ENCODE results near the gene NCOR2.

Gene NCOR2

DNA sequence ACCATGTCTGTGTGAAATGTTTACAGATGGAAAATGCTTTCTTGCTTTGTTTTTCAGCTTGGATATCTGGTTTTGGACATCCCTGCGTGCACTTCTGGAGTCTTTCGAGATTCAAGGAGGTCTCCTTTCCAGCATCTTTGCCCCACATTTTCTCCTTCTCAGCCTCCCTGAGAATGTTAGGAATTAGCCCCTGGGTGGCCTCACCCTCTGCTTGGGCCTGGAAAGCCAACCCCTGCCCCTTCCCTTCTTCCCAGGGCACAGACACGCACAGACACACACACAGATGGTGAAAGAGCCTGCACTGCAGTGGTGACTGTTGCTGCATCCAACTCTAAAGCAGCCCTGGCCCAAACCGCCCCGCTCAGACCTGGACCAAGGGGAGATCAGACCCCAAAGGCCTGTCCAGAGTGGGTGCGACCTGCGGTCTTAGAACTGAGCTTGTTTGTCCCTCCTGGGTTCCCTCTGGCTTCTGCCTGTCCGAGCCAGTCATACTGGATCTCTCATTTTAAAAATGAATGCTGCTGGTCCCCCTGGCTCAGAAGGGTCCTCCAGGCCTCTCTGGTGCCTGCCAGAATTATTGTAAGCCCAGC, 8.7 kb upstream of the NCOR2 start:
- DNase-seq (ENCODE audit: low read depth), result no peak

DNA sequence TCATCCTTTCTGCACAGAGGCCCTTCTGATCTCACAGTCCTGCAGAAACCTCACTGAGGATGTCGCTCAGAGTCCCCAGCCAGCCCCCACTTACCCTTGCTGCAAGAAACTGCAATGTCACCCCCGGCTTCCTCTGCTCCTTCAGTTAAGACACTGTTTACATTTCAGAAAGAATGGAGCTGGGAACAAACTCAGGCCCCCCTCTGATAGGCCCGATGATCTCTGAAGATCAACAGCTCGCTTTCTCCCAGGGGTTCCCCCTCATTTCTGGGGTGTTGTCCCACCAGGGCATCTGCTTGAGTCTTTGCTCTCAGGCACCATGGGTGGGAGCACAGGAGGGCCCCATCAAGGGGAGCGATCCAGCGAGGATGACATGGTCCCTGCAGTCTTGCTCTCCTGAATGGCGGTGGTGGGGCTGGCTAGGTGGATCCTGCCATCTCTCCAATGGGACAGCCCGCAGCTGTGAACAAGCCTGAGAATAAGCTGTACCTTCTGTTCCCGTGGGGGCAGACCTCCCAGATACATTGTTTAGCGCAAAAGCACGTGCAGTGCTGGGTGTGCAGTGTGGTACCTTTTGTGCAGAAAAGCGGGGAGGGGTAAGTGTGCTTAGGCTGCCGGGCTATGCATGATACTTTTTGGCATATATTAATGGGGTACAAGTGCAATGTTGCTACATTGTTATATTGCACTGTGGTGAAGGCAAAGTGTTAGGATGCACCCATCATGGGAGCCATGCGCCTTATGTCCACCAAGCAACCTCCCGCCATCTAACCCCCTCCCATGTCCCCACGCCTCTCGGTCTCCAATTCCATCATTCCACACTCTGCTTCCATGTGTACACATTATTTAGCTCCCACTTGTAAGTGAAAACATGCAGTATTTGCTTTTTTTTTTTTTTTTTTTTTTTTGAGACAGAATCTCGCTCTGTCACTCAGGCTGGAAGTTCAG, 6.7 kb upstream of the NCOR2 start:
- no peak for DNase-seq (ENCODE audit: low read depth)

DNA sequence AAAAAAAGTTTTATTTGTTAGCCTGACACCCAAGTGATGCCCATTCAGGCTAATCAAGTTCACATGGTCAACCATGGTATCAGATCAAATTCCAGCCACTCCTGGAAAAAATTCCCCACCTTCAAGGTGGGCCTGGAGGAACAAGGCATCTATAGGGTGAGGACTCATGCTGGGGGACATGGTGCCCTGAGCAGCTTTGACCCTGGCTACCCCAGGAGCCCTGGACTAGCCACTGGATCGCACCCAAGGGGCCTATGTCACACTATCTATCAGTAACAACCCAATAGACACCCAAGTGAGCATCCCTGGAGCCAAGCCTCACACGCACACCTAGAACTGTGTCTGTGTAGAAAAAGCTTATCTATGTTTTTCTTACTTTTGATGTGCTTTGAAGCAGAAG, 4.1 kb upstream of the NCOR2 start:
- no peak for DNase-seq (ENCODE audit: low read depth)

DNA sequence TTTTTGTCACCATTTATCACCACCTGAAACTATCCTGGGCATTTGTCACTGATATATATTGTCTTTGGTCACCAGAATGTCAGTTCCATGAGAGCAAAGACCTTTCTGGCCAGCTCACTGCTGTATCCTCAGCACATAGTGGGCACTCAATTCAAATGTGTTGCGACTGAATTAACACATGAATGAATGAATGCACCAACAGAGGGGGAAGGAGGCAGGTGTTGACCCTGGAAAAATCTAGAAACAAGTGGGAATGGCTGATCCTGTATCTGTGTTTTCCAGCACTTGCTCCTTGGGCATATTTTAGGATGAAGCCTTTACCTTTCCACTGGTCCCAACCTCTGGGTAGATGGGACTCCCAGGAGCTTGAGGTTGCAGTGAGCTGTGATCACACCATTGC, 3.4 kb upstream of the NCOR2 start:
- DNase-seq (ENCODE audit: low read depth), result no peak

DNA sequence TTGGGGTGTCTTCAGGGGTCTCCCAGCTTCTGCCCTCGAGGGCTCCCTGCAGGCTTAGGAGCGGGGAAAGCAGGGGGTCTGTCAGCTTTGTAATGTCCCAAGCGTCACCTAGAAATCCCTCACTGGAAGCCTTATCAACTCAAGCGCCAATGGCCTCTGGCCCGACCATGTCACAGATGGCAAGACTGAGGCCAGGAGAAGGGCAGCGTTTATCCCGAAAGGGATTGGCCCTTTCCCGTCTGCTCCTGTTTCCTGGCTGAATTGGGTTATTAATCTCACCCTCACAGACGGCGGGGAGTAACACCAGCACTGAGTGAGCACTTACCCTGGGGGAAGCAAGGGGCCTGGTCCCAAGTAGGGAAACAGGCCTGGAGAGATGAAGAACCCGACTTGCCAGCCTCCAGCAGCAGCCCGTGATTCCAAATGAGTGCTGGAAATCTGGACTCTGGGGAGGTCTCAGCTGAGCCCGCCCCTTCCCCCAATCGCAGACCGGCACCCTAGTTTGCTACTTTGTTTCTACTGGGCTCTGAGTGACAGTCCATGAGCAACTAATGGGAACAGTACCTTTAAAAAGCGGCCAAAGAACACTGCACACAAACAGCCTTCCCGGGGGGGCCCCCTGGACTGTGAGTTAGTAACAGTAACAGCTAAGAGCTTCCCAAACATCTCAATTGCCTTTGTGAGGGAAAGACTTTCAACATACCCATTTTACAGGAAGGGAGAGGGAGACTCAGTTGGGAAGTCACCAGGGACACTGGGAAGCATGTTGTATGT, 2.1 kb upstream of the NCOR2 start:
- DNase-seq (ENCODE audit: low read depth), result no peak

DNA sequence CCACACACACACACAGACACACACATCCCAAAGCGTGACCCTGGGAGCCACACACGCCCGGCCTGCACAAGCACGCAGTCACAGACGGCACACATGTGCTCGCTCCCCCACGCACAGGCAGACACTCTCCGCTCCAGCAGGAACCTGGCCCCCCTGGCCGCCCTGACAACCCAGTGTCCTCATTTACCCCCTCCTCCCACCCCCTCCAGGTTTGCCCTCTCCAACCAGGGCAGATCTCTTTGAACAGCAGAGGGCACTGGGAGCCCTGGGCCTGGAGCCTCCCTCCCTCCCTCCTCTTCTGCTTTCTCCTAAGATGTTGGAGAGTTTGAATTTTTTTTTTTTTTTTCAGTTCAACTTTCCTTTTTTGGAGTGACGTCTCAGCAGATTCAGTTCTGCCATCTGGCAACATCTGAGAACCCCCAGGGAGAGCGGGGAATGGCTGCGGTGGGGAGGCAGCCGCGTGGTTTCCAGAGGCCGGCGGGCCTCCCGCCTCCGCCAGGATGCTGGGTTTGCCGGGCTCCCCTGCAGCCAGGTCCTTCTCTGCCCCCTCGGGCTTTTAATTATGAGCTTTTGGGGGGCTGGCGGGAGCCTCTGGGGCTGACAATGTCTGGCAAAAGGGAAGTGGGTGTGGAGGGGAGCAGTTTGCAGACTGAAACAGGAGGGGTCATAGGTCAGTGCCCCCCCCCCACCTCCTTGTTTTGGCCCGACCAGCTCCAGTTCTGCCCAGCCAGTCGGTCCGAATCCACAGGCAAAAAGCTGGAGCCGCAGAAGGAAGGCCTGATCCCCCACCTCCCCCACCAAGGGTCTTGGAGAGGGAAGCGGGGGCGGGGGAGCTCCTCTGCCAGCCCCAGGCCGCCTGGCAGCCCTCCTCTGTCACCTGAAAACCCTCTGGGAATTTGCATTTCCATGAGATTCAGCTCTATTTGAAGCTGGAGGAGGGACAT, 1.3 kb upstream of the NCOR2 start:
- no peak for DNase-seq (ENCODE audit: low read depth)

DNA sequence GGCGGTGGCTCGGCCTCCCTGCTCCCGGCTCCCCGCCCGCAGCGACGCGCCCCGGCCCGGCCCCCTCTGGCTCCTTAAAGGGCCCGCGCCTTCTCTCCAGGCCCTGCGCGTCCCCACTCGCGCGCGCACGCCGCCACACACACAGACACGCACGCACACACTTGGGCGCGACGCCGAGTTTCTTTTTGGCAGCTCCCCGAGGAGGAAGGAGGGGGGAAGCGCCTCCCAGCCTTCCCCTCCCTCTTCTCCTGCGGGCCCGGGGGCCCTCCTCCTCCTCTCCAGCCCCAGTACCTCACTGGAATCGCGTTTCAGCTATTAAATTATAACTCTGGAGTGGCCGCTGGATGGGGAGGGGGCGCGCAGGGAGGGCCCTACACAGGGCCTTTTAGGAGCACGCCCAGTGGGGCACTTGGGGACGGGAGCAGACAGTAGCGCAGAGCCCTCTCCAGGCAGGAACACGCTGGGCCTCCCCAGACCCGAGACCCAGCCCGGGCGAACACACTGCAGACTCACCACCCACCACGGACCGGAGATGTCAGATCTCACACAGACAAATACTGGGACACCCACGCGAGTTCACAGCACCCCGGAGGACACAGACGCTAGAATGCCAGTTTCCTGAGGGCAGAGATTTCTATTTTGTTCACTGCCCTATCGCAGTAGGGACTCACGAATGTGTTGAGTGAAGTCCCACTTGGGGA, 411 bp upstream of the NCOR2 start:
- peak; percentile 74 for DNase-seq (ENCODE audit: low read depth)

DNA sequence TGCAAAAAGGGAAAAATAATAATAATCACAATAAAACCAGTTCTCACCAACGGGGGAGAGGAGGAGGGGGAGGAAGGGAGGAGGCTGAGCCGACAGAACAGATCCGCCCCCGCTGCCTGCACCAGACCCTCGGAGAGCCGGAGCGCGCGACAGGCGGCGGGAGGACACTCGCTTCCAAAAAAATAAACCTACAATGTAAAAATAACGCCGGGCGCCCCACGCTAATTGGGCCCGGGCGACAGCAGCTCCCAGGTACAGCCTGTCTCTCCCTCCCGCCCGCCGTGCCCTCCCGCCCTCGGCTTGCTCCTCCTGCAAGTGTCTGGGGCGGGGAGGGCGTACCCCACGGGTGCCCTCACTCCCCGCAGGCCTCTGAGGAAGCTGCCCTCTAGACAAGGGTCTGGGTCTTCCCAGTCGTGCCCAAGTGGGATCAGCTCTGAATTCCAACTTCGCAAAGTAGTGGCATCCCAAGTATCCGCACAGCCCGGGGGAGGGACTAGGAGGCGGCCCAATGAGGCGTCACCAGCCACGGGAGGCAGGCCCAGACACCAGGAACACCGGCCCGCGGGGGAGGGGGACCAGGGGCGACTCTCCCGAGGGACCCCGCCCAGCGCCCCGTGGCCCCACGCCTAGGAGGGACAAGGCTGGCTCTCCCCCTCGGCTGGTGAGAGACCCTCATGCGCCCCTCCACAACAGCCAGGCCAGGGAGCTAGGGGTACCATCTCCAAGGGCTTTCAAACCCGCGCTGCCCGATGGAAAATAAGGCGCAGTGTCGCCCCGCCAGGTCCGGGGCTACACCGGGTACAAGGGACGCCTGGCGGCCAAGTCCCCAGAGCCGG, 1.0 kb downstream of the NCOR2 start:
- DNase-seq (ENCODE audit: low read depth), result peak; percentile 54

DNA sequence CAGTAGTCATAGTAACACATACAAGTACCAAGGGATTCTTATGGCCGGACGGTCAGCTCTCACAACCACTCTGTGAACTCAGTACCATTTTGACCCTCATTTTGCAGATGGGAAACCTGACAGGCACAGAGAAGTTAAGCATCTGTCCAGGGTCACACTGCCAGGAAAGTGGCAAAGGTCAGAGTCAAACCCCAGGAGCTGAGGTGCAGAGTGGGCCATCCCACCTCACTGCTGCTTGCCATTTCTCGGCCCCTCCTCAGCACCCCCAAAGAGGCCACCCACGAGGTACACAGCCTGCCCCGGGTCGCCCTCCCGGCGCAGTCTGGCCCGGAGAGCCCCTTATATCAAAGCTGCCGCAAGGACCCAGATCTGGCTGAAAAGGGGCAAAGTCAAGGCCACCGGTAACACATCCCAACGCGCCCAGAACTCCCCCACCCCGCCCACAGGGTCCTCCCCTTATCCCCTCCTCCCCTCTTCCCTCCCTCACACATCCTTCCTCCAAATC, 1.7 kb downstream of the NCOR2 start:
- no peak for DNase-seq (ENCODE audit: low read depth)

DNA sequence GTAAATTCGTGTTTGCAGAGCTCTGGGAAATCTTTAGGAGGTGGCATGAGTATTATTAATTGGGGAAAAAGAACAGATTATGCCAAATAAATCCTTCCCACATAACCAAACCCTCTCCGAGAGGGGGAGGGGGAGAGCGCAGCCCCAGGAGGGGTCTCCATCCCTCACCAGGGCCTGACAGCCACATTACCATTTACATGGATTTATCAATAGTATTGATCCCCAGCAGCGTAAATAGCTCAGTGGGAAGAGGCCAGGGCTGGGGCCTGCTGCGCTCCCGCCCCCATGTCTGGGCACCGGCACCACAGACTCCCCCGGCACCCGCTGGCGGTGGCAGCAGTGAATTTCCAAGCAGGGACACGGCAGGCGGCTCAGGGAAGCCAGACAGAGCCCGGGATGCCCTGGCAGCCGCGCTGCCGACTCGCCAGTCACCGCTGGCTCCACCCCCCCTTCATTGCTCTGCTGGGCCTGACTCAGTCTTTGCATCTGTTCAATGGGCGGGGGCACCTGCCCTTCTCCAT, 2.4 kb downstream of the NCOR2 start:
- DNase-seq (ENCODE audit: low read depth), result no peak

DNA sequence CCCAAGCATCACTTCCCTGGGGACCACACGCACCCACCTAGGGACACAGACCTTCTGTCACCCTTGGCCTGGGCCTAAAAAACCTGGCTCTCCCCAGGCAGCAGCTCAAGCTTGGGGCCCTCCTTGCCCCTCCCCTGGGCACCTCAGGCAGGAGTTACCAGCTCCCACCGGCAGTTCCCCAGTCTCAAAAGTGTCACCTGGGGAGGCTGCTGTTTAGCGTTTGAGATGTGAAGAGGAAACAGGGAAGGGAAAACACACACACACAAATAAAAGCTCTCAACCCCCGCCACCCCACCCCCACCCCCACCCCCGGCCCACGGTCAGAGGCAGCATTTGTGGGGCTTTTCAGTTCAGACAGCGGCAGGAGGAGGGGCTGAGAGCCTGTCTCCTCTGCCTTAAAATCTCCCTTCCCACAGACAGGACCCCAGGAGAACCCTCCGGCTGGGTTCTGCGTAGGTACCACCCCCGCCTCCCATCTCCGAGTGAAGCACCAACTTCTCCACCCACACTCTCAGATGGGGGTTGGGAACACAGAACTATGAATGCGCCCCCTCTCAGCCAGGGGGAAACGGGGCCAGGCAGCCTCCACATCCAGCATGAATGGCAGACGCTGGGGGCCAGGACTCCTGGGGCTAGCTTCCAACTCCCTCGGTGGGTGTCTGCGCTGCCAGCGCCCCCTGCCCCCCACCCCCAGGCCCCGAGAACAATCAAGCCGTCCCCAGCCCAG, 3.0 kb downstream of the NCOR2 start:
- DNase-seq (ENCODE audit: low read depth), result no peak

DNA sequence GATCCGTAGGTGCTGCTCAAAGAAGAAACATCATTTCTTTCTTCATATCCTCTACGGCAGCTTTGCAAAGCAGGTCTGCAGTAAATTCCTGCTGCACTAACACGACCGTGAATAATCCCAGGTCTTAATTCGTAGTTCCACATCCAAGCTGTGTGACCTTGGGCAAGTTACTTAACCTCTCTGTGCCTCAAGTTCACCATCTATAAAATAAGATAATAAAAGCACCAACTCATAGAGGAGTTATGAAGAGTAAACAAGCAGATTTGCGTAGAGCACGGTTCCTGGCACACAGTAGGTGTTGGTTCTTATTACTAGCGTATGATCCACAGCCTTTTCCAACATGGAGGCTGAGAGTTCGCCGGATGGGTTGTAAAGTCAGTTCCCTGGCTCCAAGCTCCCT, 3.6 kb downstream of the NCOR2 start:
- no peak for DNase-seq (ENCODE audit: low read depth)

DNA sequence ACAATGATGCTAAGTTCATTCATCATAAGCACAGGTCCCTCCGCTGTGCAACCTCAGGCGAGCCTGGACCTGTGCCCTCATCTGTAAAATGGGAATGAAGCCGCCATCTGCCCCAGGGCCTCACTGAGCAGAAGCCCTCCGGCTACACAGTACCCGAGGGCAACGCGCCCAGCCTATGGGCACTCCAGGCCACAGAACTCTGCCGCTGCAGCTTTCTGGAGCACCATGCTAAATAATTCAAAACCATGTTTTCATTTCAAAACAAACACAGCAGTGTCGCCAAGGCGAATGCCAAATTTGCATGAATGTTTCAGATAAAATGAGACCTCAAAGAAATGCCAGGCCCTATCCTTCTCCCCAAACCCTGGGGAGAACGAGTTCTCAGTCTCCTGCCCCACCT, 4.0 kb downstream of the NCOR2 start:
- DNase-seq (ENCODE audit: low read depth), result no peak

DNA sequence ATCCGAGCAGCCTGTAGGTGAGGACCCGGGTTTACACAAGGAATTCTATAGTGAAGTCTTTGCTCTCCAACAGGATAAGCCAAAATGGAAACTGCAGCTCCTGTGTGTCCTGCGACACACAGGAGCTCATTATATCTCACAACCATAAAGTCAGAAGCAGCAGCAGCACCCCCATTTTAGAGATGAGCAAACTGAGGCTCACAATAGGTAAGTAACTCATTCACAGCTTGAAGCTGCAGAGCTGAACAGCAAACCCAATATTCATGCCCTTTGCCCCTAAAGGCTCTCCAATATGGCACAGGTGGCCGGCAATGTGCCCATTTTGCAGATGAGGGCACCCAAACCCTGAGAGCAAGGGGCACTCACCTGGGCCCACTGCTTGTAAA, 4.6 kb downstream of the NCOR2 start:
- DNase-seq (ENCODE audit: low read depth), result no peak

DNA sequence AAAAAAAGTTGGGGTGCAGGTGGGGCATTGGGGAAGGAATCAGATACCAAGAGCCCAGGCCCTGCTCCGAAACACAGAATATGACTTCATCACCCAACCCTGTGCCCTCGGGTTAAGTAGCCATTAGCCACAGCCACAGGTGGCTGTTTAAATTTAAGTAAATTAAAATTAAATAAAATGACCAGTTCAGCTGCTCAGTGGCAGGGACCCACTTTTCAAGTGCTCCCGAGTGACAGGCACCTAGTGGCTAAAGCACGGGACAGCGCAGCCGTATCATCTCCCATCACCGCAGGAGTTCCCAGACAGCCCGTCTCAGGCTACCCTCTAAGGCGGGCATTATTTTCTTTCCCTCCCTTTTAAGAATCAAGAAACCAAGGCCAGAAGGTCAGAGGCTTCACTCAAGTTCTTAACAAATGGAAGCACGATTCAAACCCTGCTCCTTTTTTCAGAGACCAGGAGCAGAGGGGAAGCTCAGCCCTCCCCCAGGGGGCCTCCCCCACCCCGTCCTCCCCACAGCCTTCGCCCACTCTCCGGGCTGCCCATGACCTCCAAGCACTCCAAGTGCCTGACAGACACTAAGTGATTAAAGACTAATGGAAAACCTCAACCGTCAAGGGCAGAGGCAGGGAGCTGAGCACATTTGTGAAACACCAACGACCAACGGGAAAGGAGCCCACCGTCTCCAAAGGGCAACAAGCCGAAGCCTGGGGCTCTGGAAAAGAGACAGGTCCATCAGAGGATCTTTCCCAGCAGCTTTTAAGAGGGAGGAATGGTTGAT, 5.2 kb downstream of the NCOR2 start:
- DNase-seq (ENCODE audit: low read depth), result no peak

DNA sequence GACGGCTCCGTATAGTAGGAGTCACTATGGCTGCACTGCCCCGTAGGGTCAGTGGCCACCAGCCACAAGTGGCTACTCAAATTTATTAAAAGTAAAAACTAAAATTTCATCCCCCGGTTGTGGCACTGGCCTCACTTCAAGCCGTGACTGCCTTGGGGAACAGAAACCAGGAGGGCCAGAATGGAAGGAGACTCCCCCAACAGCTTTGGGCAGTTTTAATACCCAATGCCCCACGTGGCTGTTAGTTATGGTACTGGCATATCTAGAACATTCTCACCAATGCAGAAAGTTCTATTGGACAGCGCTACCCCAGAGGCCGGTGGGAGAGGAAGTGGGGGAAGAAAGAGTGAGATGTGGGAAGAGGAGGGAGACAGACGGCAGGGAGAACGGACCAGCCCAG, 6.2 kb downstream of the NCOR2 start:
- DNase-seq (ENCODE audit: low read depth), result no peak

DNA sequence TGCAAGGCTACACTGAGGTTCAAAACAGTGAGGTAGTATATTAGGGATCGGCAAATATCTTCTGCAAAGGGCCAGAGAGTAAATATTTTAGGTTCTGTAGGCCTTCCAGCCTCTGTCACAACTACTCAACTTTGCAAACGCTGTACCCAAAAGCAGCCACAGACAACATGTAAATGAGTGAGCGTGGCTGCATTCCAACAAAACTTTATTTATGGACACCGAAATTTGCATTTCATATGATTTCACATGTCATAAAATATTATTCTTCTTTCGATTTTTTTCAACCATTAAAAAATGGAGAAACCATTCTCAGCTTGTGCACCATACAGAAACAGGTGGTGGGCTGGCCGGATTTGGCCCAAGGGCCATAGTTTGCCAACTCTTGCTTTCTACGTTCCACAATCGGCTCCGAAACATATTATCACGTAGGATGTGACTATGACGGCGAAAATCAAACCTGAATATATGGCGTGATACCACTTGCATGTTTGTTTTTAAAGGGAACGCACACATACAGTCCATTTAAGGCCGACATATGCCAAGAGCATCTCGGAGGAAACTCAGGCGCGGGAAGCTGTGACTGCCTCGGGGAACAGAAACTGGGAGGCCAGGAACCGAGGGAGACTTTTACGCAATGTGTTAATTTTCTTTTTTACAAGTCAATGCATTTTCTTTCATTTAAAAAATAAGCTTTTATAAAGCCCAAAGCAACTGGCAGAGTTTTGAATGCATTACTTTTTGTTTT, 7.1 kb downstream of the NCOR2 start:
- DNase-seq (ENCODE audit: low read depth), result no peak
